ENCODE results near the gene TPRX2.

GRCh38 chr19:47897861-47898260, 38.8 kb downstream of the TPRX2 start:
- TF ChIP-seq CTCF (IDR thresholded peaks at IDR 0.05): no peak
- TF ChIP-seq POLR2A (IDR thresholded peaks at IDR 0.05): no peak

Data from Peyer's patch (tissue), 4 donors.